ENCODE results near the gene CTBP2.

Gene CTBP2

DNA sequence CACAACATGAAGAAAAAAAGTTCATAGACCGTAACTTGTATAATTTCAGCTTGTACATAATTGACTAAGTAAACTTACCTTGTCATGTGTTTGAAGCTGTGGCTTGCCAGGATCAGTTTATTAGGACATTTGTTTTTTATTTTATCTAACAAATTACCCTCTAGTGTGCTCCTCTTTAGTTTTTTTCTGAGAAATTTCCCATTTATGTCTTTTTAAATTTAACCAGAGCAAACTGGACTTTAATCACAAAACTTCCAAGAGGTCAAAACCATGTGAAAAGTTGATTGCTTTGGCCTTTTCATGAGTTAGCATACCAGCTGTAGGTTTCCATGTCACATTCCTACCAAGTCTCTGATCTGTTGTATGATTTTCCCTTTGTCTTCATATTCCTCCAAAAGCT is 176.0 kb downstream of the CTBP2 start:
- peaks cover 12% of the 10 kb centered on the region for H3K36me3 ChIP-seq (ENCODE audit: low read length)
- no peak overlapping the region for H3K4me2 ChIP-seq (ENCODE audit: low read depth, low read length, poor library complexity, severe bottlenecking)

DNA sequence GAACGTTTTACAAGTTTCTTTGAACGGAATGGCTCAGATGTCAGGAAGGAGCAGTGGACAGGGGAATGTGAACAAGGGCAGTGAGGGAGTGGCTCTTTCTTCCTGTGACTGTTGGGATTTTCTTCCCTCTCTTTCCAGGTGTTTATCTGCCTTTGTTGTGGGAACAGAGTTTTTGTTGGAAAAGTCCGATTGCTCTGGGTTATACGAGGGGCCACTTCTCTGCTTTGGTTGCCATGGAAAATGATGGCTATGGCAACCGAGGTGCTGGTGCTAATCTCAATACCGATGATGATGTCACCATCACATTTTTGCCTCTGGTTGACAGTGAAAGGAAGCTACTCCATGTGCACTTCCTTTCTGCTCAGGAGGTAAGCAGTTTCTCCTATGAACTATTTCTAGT is 177.0 kb downstream of the CTBP2 start:
- H3K4me2 ChIP-seq (ENCODE audit: low read depth, low read length, poor library complexity, severe bottlenecking) = no peak overlapping the region
- H3K36me3 ChIP-seq (ENCODE audit: low read length) = peaks cover 12% of the 10 kb centered on the region
- no peaks in the 10 kb centered on the region for H3K27me3 ChIP-seq (ENCODE audit: low read length)
- no peak overlapping the region for H3K27ac ChIP-seq (ENCODE audit: low read depth, low read length)
- H3K9me3 ChIP-seq (ENCODE audit: insufficient read depth, low read length) = no peaks in the 10 kb centered on the region
- no peaks in the 10 kb centered on the region for H3K9me2 ChIP-seq (replicated peaks; ENCODE audit: insufficient read depth, low read length)
- H3K4me3 ChIP-seq (ENCODE audit: insufficient read depth, low read length, poor library complexity, severe bottlenecking) = no peak overlapping the region
- H3K9ac ChIP-seq (ENCODE audit: low read length) = no peak overlapping the region
- no peak overlapping the region for H2AFZ ChIP-seq (ENCODE audit: low read depth, low read length, severe bottlenecking)
- no peaks in the 10 kb centered on the region for H3F3A ChIP-seq (ENCODE audit: insufficient read depth)
- H3K79me2 ChIP-seq (ENCODE audit: insufficient read depth, low read length) = peaks cover 3% of the 10 kb centered on the region; the same call in 1 of the 2 replicates
- H4K20me1 ChIP-seq (ENCODE audit: low read depth, low read length) = no peaks in the 10 kb centered on the region
- no peak for TF ChIP-seq EZH2phosphoT487 (conservative IDR thresholded peaks at IDR 0.05; ENCODE audit: low read length)
- TF ChIP-seq, protein P1, sequence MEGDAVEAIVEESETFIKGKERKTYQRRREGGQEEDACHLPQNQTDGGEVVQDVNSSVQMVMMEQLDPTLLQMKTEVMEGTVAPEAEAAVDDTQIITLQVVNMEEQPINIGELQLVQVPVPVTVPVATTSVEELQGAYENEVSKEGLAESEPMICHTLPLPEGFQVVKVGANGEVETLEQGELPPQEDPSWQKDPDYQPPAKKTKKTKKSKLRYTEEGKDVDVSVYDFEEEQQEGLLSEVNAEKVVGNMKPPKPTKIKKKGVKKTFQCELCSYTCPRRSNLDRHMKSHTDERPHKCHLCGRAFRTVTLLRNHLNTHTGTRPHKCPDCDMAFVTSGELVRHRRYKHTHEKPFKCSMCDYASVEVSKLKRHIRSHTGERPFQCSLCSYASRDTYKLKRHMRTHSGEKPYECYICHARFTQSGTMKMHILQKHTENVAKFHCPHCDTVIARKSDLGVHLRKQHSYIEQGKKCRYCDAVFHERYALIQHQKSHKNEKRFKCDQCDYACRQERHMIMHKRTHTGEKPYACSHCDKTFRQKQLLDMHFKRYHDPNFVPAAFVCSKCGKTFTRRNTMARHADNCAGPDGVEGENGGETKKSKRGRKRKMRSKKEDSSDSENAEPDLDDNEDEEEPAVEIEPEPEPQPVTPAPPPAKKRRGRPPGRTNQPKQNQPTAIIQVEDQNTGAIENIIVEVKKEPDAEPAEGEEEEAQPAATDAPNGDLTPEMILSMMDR (IDR thresholded peaks at IDR 0.05; ENCODE audit: insufficient read depth, low read length, poor library complexity, severe bottlenecking) = no peak

More for the DNA sequence above, 176.0 kb downstream of the CTBP2 start:
- no peak for TF ChIP-seq EZH2phosphoT487 (conservative IDR thresholded peaks at IDR 0.05; ENCODE audit: low read length)
- TF ChIP-seq, protein P1 (IDR thresholded peaks at IDR 0.05; ENCODE audit: insufficient read depth, low read length, poor library complexity, severe bottlenecking) = no peak
- H3K79me2 ChIP-seq (ENCODE audit: insufficient read depth, low read length) = peaks cover 3% of the 10 kb centered on the region; the same call in 1 of the 2 replicates
- H3K9me3 ChIP-seq (ENCODE audit: insufficient read depth, low read length) = no peaks in the 10 kb centered on the region
- H3K27me3 ChIP-seq (ENCODE audit: low read length) = no peaks in the 10 kb centered on the region
- H3F3A ChIP-seq (ENCODE audit: insufficient read depth) = no peaks in the 10 kb centered on the region
- H3K9ac ChIP-seq (ENCODE audit: low read length) = no peak overlapping the region
- no peak overlapping the region for H3K4me3 ChIP-seq (ENCODE audit: insufficient read depth, low read length, poor library complexity, severe bottlenecking)
- H3K27ac ChIP-seq (ENCODE audit: low read depth, low read length) = no peak overlapping the region
- no peak overlapping the region for H2AFZ ChIP-seq (ENCODE audit: low read depth, low read length, severe bottlenecking)
- H3K9me2 ChIP-seq (replicated peaks; ENCODE audit: insufficient read depth, low read length) = no peaks in the 10 kb centered on the region
- no peaks in the 10 kb centered on the region for H4K20me1 ChIP-seq (ENCODE audit: low read depth, low read length)

DNA sequence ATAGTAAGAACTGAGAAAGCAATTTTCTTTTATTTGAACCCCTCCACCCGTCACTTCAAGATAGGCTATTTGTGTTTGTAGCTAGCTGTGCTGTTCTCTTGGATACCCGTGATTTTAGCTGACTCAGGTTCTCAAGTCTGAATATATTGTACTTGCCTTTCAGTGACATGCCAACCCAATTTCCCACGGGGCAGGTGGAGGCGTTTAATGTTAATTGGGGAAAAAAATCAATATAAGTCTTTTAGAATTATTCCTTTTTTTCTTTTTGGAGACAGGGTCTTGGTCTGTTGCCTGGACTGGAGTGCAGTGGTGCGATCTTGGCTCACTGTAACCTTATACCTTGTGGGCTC is 182.0 kb downstream of the CTBP2 start:
- peaks cover 8% of the 10 kb centered on the region; the same call in 1 of the 2 replicates for H3K36me3 ChIP-seq (ENCODE audit: low read length)
- H3K9ac ChIP-seq (ENCODE audit: low read length) = no peak overlapping the region
- H3K4me3 ChIP-seq (ENCODE audit: insufficient read depth, low read length, poor library complexity, severe bottlenecking) = no peak overlapping the region
- no peaks in the 10 kb centered on the region for H3K27me3 ChIP-seq (ENCODE audit: low read length)
- no peaks in the 10 kb centered on the region for H4K20me1 ChIP-seq (ENCODE audit: low read depth, low read length)
- H3K4me2 ChIP-seq (ENCODE audit: low read depth, low read length, poor library complexity, severe bottlenecking) = no peak overlapping the region
- peaks cover 3% of the 10 kb centered on the region; the same call in 1 of the 2 replicates for H3K79me2 ChIP-seq (ENCODE audit: insufficient read depth, low read length)
- no peaks in the 10 kb centered on the region for H3K9me2 ChIP-seq (replicated peaks; ENCODE audit: insufficient read depth, low read length)
- TF ChIP-seq, protein P1 (IDR thresholded peaks at IDR 0.05; ENCODE audit: insufficient read depth, low read length, poor library complexity, severe bottlenecking) = no peak
- no peak for TF ChIP-seq EZH2phosphoT487 (conservative IDR thresholded peaks at IDR 0.05; ENCODE audit: low read length)
- H2AFZ ChIP-seq (ENCODE audit: low read depth, low read length, severe bottlenecking) = no peak overlapping the region
- no peak overlapping the region for H3K27ac ChIP-seq (ENCODE audit: low read depth, low read length)
- no peaks in the 10 kb centered on the region for H3F3A ChIP-seq (ENCODE audit: insufficient read depth)
- H3K9me3 ChIP-seq (ENCODE audit: insufficient read depth, low read length) = no peaks in the 10 kb centered on the region
